Smooth muscle cell (in vitro differentiated cells): ENCODE measurements around the gene ISX. TPM values are rescaled to one million over a fixed set of nuclear protein-coding genes. Genes with fewer than 3 reads are reported as not detected.

Source experiments
- DNase-seq: peaks from one replicate; lab custom pipeline; 2025; ENCODE audit not compliant: unreplicated experiment; lab: John Stamatoyannopoulos, UW
- H2AFZ ChIP-seq: fragments of 200-600 bp; sonication (generic); 2 replicates; pipeline ENCODE4 v1.6.0; 2016; ENCODE audit warnings: antibody characterized with exemption, low read depth, mild to moderate bottlenecking
- H3F3A ChIP-seq: fragments of 200-600 bp; sonication (generic); 2 replicates; pipeline ENCODE4 v1.6.0; 2017; ENCODE audit warnings: antibody characterized with exemption, low read depth
- H3K27ac ChIP-seq: fragments of 200-600 bp; sonication (generic); 2 replicates; pipeline ENCODE4 v1.5.1; 2016; ENCODE audit warnings: low read depth, mild to moderate bottlenecking
- H3K27me3 ChIP-seq: fragments of 200-600 bp; sonication (generic); 2 replicates; pipeline ENCODE4 v1.6.1; 2016; ENCODE audit warnings: low read depth, mild to moderate bottlenecking
- H3K36me3 ChIP-seq: fragments of 200-600 bp; sonication (generic); 2 replicates; pipeline ENCODE4 v1.5.1; 2016; ENCODE audit warnings: low read depth
- H3K4me1 ChIP-seq: fragments of 200-600 bp; sonication (generic); 2 replicates; pipeline ENCODE4 v1.5.1; 2016; ENCODE audit warnings: low read depth
- H3K4me2 ChIP-seq: fragments of 200-600 bp; sonication (generic); 2 replicates; pipeline ENCODE4 v1.6.0; 2016; ENCODE audit warnings: mild to moderate bottlenecking
- H3K4me3 ChIP-seq: fragments of 200-600 bp; sonication (generic); 2 replicates; pipeline ENCODE4 v1.5.1; 2016; ENCODE audit warnings: mild to moderate bottlenecking
- H3K79me2 ChIP-seq: fragments of 200-600 bp; sonication (generic); 2 replicates; pipeline ENCODE4 v1.6.0; 2016; ENCODE audit warnings: low read depth, mild to moderate bottlenecking
- H3K9ac ChIP-seq: fragments of 200-600 bp; sonication (generic); 2 replicates; pipeline ENCODE4 v1.6.0; 2016; ENCODE audit warnings: low read depth
- H3K9me3 ChIP-seq: fragments of 200-600 bp; sonication (generic); replicated peaks from 2 replicates; pipeline ENCODE4 v1.5.1; 2016; ENCODE audit warnings: low read depth
- H4K20me1 ChIP-seq: fragments of 200-600 bp; sonication (generic); 2 replicates; pipeline ENCODE4 v1.6.0; 2016; ENCODE audit warnings: low read depth
- WGBS: methylation state at CpG from one replicate; pipeline ENCODE4 v1.1.7; 2016; ENCODE audit warnings: low lambda C conversion rate; 5-methylcytosine and 5-hydroxymethylcytosine counted together
- polyA plus RNA-seq: library from polyadenylated mRNA; unstranded; fragments of >200 nt; fragmentation: Nextera tagmentation; extraction: Ambion mirVana; gene quantifications from 2 replicates; pipeline ENCODE4 v1.2.1, GENCODE V29; 2016
- total RNA-seq: library from RNA; depleted of rRNA; stranded (reverse); fragments of >200 nt; gene quantifications from 2 replicates; pipeline ENCODE4 v1.2.3, GENCODE V29; 2014
- TF ChIP-seq, protein P1 (sequence below): fragments of 200-600 bp; sonication (generic); IDR thresholded peaks from 2 replicates; pipeline ENCODE4 v1.5.1; 2017; ENCODE audit warnings: borderline replicate concordance, mild to moderate bottlenecking, antibody characterized with exemption; ENCODE audit not compliant: insufficient read depth, poor library complexity, severe bottlenecking

Gene ISX
- total and polyA plus RNA-seq, 2 experiments from 2014 or later: not detected

DNA sequence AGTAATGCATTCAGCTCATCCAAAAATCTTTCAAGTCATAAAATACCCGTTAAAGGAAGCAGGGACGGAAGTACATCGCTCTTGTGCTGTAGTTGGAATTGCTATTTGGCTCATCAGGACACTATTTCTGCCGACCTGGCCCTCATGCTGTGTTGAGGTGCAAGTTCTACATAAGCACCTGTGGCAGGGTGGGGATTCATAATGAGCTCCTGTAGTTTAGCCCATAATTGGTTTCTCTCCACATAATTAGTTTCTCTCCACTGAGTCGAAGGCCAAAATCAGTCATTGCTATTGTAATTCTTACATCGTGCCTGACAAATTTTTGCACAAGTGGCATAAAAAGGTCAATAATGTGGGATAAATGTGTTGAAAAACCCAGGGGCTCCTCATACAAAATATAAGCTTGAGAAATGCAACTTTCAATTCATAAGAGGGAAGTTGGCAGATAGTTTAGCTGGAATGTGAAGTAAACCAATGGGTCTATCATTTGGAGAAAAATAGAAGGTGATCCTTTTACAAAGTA, 14.9 kb upstream of the ISX start:
- Histone ChIP-seq H3K79me2 (no peaks in the 10 kb centered on the region), H2AFZ (no peak overlapping the region), H3K4me1 (no peaks in the 10 kb centered on the region), H4K20me1 (no peaks in the 10 kb centered on the region), H3K4me2 (no peak overlapping the region), H3F3A (no peaks in the 10 kb centered on the region), H3K4me3 (no peak overlapping the region), H3K36me3 (no peaks in the 10 kb centered on the region), H3K9ac (no peak overlapping the region), H3K27ac (no peak overlapping the region), H3K9me3 (no peaks in the 10 kb centered on the region), H3K27me3 (no peaks in the 10 kb centered on the region)
- no peak for DNase-seq
- TF ChIP-seq, protein P1, sequence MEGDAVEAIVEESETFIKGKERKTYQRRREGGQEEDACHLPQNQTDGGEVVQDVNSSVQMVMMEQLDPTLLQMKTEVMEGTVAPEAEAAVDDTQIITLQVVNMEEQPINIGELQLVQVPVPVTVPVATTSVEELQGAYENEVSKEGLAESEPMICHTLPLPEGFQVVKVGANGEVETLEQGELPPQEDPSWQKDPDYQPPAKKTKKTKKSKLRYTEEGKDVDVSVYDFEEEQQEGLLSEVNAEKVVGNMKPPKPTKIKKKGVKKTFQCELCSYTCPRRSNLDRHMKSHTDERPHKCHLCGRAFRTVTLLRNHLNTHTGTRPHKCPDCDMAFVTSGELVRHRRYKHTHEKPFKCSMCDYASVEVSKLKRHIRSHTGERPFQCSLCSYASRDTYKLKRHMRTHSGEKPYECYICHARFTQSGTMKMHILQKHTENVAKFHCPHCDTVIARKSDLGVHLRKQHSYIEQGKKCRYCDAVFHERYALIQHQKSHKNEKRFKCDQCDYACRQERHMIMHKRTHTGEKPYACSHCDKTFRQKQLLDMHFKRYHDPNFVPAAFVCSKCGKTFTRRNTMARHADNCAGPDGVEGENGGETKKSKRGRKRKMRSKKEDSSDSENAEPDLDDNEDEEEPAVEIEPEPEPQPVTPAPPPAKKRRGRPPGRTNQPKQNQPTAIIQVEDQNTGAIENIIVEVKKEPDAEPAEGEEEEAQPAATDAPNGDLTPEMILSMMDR: no peak
- 88% methylated on average over 6 of the region's 6 CpGs for WGBS

DNA sequence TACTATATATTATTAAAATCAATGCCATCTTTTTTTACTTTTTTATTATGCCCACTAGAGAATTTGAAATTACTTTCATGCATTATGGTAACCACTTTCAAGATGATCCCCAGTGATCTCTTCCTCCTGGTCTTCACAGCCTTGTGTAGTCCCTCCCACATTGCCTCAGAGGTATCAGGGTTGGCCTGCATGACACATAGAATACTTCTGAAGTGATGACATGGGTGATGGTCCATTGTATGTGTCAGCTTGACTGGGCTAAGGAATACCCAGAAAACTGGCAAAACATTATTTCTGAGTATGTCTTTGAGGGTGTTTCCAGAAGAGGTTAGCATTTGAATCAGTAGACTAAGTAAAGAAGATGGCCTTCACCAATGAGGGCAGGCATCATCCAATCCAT, 14.2 kb upstream of the ISX start:
- TF ChIP-seq, protein P1: no peak
- no peaks in the 10 kb centered on the region for H3F3A ChIP-seq
- no peaks in the 10 kb centered on the region for H3K36me3 ChIP-seq
- H3K27ac ChIP-seq: no peak overlapping the region
- no peak overlapping the region for H3K4me3 ChIP-seq
- no peaks in the 10 kb centered on the region for H3K79me2 ChIP-seq
- no peak overlapping the region for H2AFZ ChIP-seq
- no peak for DNase-seq
- no peak overlapping the region for H3K4me2 ChIP-seq
- no peak overlapping the region for H3K9ac ChIP-seq
- H4K20me1 ChIP-seq: no peaks in the 10 kb centered on the region
- no peaks in the 10 kb centered on the region for H3K4me1 ChIP-seq
- H3K9me3 ChIP-seq: no peaks in the 10 kb centered on the region
- no peaks in the 10 kb centered on the region for H3K27me3 ChIP-seq

DNA sequence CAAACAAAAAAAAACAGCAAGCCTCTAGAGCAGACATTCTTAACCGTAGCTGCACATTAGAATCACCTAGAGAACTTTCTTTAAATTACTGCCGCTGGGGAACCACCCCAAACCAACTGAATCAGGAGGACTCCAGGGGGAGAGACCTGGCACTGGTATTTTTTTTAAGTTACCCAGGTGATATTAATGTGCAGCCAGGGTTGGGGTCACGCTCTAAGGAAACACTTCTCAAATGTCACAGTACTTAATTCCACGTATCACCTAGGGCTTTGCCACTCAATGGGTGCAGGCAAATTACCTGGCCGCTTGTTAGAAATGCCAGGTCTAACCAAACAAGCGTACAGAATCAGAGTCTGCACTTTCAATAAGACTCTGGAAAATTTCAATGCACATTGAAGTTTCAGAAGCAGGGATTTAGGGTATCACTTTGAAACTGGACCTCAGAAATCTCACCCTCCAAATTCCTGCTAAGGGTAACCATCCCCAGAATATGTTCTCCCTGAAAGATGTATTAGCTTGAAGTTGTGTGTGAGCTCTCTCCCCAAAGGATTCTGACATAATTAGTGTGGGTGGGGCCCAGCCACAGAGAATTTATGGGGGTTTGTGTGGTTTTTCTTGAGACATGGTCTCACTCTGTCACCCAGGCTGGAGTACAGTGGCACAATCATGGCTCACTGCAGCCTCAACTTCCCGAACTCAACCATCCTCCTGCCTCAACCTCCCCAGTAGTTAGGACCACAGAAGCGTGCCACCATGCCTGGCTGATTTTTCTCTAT, 12.7 kb upstream of the ISX start:
- H3K4me1 ChIP-seq: no peaks in the 10 kb centered on the region
- H3K9me3 ChIP-seq: no peaks in the 10 kb centered on the region
- H3K4me3 ChIP-seq: no peak overlapping the region
- H3K9ac ChIP-seq: no peak overlapping the region
- no peaks in the 10 kb centered on the region for H4K20me1 ChIP-seq
- H3K79me2 ChIP-seq: no peaks in the 10 kb centered on the region
- no peak overlapping the region for H3K27ac ChIP-seq
- no peak for DNase-seq
- H3F3A ChIP-seq: no peaks in the 10 kb centered on the region
- H3K27me3 ChIP-seq: no peaks in the 10 kb centered on the region
- 89% methylated on average over 8 of the region's 8 CpGs for WGBS
- H2AFZ ChIP-seq: no peak overlapping the region
- no peaks in the 10 kb centered on the region for H3K36me3 ChIP-seq
- TF ChIP-seq, protein P1: no peak
- no peak overlapping the region for H3K4me2 ChIP-seq

DNA sequence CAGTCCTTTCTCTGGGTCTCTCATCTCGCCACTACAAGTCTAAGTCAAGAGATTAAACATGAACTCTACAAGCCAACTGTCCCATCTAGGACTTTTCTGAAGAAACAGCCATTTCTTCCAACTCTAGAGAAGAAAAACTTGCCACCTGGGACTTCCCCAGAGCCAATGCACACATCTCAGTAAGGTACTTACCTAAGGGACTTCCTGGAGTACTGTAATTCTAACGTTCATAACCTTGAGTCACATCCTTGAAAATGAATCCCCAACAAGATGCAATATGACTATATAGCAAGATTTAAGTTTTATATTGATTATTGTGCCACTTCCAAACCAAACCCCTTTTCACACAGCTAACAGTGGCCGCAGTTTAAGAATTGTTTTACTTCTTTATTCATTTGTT, 11.9 kb upstream of the ISX start:
- H3F3A ChIP-seq: no peaks in the 10 kb centered on the region
- no peak for DNase-seq
- no peak overlapping the region for H3K27ac ChIP-seq
- H4K20me1 ChIP-seq: no peaks in the 10 kb centered on the region
- H3K4me2 ChIP-seq: no peak overlapping the region
- WGBS: 78% methylated on average over 3 of the region's 3 CpGs
- no peaks in the 10 kb centered on the region for H3K4me1 ChIP-seq
- H2AFZ ChIP-seq: no peak overlapping the region
- no peak overlapping the region for H3K9ac ChIP-seq
- no peaks in the 10 kb centered on the region for H3K36me3 ChIP-seq
- TF ChIP-seq, protein P1: no peak
- H3K4me3 ChIP-seq: no peak overlapping the region
- no peaks in the 10 kb centered on the region for H3K79me2 ChIP-seq
- no peaks in the 10 kb centered on the region for H3K9me3 ChIP-seq
- H3K27me3 ChIP-seq: no peaks in the 10 kb centered on the region
